Right ventricle myocardium inferior (tissue), 1 donor: ENCODE results near the gene LRPPRC. TPM values are rescaled to one million over a fixed set of nuclear protein-coding genes. Genes with fewer than 3 reads are reported as not detected.
"Not testable (repeated sequence)": the region's sequence is repeated elsewhere in the genome, so short reads cannot be mapped to it uniquely, and the experiment has no call there.

ENCODE experiments used
- ATAC-seq: fragments of 200-7000 bp; cut with Tn5 transposase; one replicate; pipeline ENCODE4 v1.9.1; 2020; ENCODE audit warnings: mild to moderate bottlenecking, moderate library complexity
- DNase-seq: peaks from one replicate; pipeline ENCODE4 v3.0.0; 2021; ENCODE audit errors: missing footprints
- intact Hi-C: fragments of 100-400 bp; cut with DNase I; formaldehyde crosslinking; loops from one replicate; pipeline ENCODE4 v1.11.0; 2022
- long read RNA-seq: library from polyadenylated mRNA; unstranded; transcript quantifications from one replicate; pipeline ENCODE4 v2.0.0, GENCODE V29; 2021
- total RNA-seq: library from RNA; stranded (reverse); fragmentation: NEBNext Ultra II Directional; extraction: Animal tissue kit (Norgen Biotek cat#: 25700); gene quantifications from one replicate; pipeline ENCODE4 v1.2.1, GENCODE V29; 2021
- donor health status: DM: no; HTN: yes; CAD: no; lungs with severe emphysema.

The LRPPRC gene
- total RNA-seq, result 83.9 TPM
- long read RNA-seq, full-length matches to known transcripts, result 26 of 45 reads
- long read RNA-seq, partial matches to known transcripts, result 11 of 45 reads
- long read RNA-seq, other reads (novel, unspliced or antisense), result 8 of 45 reads

DNA sequence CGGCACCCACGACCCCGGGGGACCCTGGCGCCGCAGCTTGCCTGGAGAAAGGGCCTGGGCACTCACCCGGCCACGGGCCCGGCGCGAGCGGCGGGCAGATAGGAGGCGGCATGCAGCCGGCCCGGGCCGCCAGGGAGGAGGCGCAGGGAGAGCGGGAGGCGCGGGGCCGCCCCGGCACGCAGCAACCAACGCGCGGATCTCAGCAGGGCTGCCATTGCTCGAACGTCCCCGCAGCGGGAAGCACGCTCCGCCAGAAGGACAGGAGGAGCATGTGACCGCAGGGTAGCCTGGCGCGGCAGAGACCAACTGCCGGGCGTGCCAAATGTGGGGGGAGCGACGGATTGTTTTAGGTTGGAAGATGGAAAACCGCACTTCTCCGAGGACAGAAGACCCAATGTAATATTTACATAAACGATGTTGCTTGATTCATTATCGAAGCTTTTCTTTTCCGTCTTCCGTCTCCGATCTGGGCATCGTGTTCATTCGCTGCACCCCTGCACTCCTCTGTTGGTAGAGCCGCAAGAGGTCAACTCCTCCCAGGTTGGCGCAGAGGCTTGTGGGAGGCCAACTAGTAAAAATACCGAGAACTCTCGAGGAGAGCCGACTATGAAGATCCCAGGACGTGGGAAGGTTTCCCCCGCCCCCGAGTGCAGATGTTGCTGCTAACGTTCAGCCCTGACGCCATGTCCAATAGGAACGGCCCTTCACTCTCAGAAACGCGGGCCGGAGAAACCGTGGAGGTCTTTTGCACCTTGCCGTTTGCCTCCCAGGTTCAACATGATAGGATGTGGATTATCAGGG lies at the start of gene LRPPRC:
Gene LRPPRC (minus strand): TSS at position 257 of the 801 bp plus-strand sequence. CDS start 42 bp downstream, at position 215.
- DNase-seq (peak; percentile 94), ATAC-seq (peak; percentile 99)
- intact Hi-C loops, result loop anchor here (5.0 kb wide), 1 partner anchor 171 kb away; the partner anchor contains the start of gene PPM1B

GRCh38 chr2:44045061-44045460 lies 49.3 kb upstream of the LRPPRC start:
- ATAC-seq, result no peak
- intact Hi-C loops, result loop anchor here (10.0 kb wide), 1 partner anchor 910 kb away; no protein-coding TSS in a partner anchor
- no peak for DNase-seq

DNA sequence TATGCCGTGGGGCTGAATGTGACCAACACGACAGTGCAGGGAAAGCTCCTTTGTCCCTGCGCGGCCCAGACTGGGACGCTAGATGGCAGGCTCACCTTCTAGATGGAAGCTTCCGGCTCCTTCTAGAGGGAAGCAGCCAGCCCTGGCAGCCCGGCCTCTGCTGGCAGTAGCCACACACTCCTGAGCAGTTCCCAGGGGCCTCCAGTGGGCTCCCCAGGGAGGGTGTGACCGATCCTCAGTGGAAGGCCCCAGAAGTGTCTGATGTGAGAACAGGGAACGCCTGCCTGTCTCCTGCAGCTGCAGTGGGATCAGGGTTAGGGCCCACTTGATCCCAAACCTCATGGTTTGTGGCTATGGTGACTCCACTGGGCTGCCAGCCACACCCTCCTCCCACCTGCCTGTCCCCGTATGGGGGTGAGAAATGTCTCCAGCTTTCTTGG lies 48.5 kb upstream of the LRPPRC start:
- ATAC-seq, result peak; percentile 77
- intact Hi-C loops, result loop anchor here (10.0 kb wide), 1 partner anchor 910 kb away; no protein-coding TSS in a partner anchor
- peak; percentile 84 for DNase-seq

GRCh38 chr2:44040365-44040764 lies 44.6 kb upstream of the LRPPRC start:
- ATAC-seq (no peak), DNase-seq (no peak)
- intact Hi-C loops, result loop anchor here (10.0 kb wide), 1 partner anchor 914 kb away; no protein-coding TSS in a partner anchor

GRCh38 chr2:44038277-44038676 lies 42.5 kb upstream of the LRPPRC start:
- intact Hi-C loops, result no loop called here
- DNase-seq (no peak), ATAC-seq (no peak)

DNA sequence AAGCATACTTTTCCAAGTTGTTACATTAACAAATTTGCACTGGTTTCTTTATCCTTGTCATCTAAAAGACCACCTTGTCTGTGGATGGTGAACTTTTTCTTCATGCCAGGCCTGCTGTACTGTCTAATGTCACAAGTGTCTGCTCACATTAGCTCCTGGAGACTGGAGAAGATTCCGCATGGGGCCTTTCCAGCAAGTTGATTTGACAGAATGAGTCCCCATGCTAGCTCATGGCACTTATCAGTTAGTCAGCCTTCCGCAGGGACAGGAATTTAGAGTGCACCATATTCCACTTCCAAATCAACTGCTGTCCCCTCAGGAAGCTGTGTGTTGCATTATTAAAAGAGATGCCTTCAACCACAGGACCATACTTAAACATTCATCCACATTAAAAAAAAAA lies 41.4 kb upstream of the LRPPRC start:
- DNase-seq, result no peak
- intact Hi-C loops, result no loop called here
- ATAC-seq, result no peak

DNA sequence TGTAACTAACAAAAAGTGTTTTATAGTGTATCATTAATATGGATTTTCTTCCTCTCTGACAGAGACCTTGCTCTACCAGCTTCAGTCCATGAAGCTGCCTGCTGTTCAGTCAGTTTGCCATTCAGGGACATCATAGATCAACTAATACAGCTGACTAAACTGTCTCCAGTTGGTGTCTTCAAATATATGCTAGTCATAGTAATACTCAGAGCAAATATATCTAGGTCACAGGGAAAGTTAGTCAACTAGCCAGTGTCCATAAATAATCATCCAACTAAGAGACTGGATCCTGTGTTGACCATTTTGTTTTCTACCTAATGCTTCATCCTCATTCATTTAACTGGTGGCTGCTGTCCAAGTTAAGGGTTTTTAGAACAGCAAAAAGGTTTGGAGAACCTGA lies 38.2 kb upstream of the LRPPRC start:
- intact Hi-C loops, result no loop called here
- ATAC-seq, result no peak

GRCh38 chr2:44027076-44027475 lies 31.3 kb upstream of the LRPPRC start:
- DNase-seq, intact Hi-C loops, ATAC-seq: not testable (repeated sequence)

More for the DNA sequence above, 38.2 kb upstream of the LRPPRC start:
- no peak for DNase-seq

- ATAC-seq (no peak), DNase-seq (no peak)
- intact Hi-C loops, result no loop called here
Measured at GRCh38 chr2:44016282-44016681, 20.5 kb upstream of the LRPPRC start.

DNA sequence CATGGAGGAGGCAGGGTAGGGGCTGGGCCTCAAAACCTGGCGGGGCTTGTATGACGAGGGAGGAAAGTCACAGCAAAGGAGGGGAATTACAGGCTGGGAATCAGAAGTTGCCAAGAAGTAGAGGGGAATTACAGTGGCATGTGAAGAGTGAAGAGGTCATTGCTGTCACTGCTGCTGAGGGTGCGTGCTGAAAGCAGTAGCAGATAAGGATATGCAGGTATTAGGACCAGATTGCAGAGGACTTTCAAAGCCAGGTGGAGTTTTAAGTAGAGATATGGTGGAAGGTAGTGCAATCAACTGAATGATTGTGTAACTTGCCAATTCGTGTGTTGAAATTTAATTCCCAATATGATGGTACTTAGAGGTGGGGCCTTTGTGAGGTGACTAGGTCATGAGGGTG lies 19.4 kb upstream of the LRPPRC start:
- intact Hi-C loops, result no loop called here
- DNase-seq (no peak), ATAC-seq (no peak)

GRCh38 chr2:44013205-44013604 lies 17.4 kb upstream of the LRPPRC start:
- ATAC-seq, DNase-seq, intact Hi-C loops: not testable (repeated sequence)

DNA sequence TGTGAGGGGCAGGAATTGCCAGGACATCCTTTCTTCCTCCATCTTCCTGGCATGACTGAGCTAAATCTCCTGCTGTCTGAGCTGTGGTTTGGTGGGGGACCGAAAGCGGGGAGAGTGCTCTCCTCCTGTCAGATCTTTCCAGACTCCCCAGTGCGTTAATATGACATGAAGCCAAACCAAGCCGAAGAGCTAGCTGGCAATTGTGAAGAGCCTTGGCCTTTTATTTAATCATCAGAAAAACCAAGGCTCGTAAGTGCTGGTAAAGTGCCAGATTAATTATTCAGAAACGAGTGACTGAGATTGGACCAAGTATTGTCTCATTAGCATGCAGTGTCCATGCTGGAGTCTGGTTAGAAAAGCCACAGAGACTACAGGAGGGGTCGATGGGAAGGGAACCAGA lies 14.5 kb upstream of the LRPPRC start:
- ATAC-seq, result no peak
- intact Hi-C loops, result no loop called here
- DNase-seq, result no peak

- no peak for ATAC-seq
Measured at GRCh38 chr2:44009136-44009735, 13.4 kb upstream of the LRPPRC start.

DNA sequence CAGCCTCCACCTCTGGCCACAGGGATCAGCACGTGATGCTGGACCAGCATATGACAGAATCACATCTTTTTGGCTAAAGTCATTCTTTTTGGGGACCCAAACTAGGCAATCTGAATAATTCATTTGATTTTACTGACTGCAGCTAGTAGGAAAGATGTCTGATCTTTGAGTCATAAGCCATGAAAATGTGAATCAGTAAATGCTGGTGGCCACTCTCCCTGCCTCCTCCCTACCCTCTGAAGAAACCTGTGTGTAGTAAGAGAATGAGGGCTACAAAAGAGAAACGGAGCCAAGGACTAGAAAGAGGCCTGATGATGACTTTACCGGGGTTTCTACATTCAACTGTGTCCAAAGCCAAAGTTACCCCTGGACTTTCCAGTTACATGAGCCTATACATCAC lies 10.1 kb upstream of the LRPPRC start:
- DNase-seq (no peak), ATAC-seq (no peak)
- intact Hi-C loops, result no loop called here

More at GRCh38 chr2:44009136-44009735, 13.4 kb upstream of the LRPPRC start:
- intact Hi-C loops, result no loop called here
- no peak for DNase-seq

DNA sequence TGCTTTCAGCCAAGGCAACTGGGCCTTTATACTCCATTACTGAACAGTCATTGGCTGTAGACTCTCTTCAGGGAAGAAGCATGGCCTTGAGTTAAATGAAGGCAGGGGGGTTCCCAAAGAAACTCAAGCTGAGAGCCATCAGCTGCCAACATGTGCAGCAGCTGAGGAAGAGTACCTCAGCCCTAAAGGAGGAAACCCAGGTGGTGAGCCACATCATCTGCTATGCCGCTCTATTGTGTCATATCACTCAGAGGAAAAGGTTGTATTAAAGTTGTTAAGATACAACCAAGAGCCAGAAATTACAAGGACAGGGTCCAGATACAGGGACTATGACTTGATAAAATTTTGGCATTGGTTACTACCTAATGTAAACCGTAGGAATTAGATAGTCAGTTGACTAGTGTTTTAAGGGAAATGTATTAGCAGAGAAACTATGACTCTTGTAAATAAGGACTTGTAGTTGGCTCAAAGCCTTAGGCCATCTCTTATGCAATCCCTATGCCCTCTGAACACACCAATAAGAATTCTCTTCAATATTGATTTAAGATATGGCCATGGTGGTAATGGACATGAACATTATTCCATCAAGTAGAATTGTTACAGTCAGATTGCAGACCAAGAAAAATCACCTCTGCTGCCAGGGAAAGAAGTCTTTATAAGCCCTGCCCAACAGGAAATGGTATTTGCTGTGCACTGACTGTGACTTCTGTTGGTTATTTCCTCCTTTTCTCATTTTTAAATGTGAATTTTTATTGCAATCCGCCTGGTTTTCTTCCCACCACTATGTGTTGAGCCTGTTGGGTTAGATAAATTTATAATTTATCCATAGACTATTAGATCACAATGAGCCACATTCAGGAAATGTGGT lies 9.2 kb upstream of the LRPPRC start:
- ATAC-seq, result no peak
- intact Hi-C loops, result no loop called here
- no peak for DNase-seq

GRCh38 chr2:44001716-44002115 lies 5.9 kb upstream of the LRPPRC start:
- intact Hi-C loops, result no loop called here
- no peak for DNase-seq

DNA sequence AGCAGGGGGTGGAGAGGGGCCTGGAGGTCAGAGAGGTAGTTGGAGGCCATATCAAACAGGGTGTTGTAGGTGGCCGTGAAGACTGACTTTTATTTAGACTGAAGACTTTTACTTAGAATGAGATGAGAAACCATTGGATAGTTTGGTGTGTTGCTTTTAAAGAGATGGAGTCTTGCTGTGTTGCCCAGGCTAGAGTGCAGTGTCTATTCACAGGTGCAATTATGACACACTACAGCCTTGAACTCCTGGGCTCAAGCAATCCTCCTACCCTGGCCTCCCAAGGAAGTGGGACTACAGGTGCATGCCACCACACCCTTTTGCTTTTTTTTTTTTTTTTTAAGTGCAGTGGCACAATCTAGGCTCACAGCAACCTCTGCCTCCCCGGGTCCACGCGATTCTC lies 2.5 kb upstream of the LRPPRC start:
- no peak for ATAC-seq
- intact Hi-C loops, result loop anchor here (5.0 kb wide), 1 partner anchor 169 kb away; the partner anchor contains the start of gene PPM1B
- no peak for DNase-seq

More at GRCh38 chr2:44001716-44002115, 5.9 kb upstream of the LRPPRC start:
- no peak for ATAC-seq

GRCh38 chr2:43993437-43993836 lies 2.4 kb downstream of the LRPPRC start:
- ATAC-seq (no peak), DNase-seq (no peak)
- intact Hi-C loops, result no loop called here

DNA sequence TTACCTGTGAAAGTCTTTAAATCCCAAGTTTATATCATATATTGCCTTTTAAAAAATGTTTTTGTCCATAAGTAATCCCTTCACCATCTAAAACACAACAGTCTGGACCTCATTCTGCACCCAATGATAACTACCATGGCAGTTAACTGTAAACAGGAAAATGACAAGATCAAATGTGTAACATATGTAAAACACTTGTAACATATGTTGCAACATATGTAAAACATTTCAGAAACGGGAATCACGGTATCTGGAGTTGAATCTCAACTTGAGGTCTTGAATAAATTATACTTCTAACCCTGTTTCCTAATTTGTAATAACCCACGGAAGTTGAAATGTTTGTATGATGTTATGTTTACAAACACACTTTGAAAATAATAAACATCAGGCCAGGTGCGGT lies 6.2 kb downstream of the LRPPRC start:
- no peak for ATAC-seq
- intact Hi-C loops, result no loop called here
- no peak for DNase-seq
